OCI-M1 (cell line): ENCODE measurements around the gene LIPC.
A peak's percentile ranks its signal among the peaks of the same experiment; 100 is the strongest.

Source experiments
- DNase-seq: peaks from one replicate; lab custom pipeline; 2025; lab: John Stamatoyannopoulos, UW

Gene LIPC

GRCh38 chr15:58538225-58538727 lies 106.5 kb downstream of the LIPC start:
- DNase-seq: no peak

- no peak for DNase-seq
Measured at GRCh38 chr15:58538901-58539300, 107.1 kb downstream of the LIPC start.

- no peak for DNase-seq
Measured at GRCh38 chr15:58539548-58539947, 107.8 kb downstream of the LIPC start.

GRCh38 chr15:58541410-58542087 lies 109.8 kb downstream of the LIPC start:
- no peak for DNase-seq

GRCh38 chr15:58543664-58544335 lies 112.0 kb downstream of the LIPC start:
- DNase-seq: no peak

- no peak for DNase-seq
Measured at GRCh38 chr15:58544756-58545155, 113.0 kb downstream of the LIPC start.

- DNase-seq: peak; percentile 94
Measured at GRCh38 chr15:58545307-58546065, 113.7 kb downstream of the LIPC start.

- DNase-seq: no peak
Measured at GRCh38 chr15:58546066-58546591, 114.3 kb downstream of the LIPC start.

- peak; percentile 95 for DNase-seq
Measured at GRCh38 chr15:58546635-58547627, 115.1 kb downstream of the LIPC start.

GRCh38 chr15:58547628-58548307 lies 116.0 kb downstream of the LIPC start:
- DNase-seq: no peak

- DNase-seq: no peak
Measured at GRCh38 chr15:58548308-58549012, 116.7 kb downstream of the LIPC start.

- no peak for DNase-seq
Measured at GRCh38 chr15:58549013-58549784, 117.4 kb downstream of the LIPC start.

- no peak for DNase-seq
Measured at GRCh38 chr15:58549785-58550074, 117.9 kb downstream of the LIPC start.

- DNase-seq: peak; percentile 45
Measured at GRCh38 chr15:58551084-58551763, 119.4 kb downstream of the LIPC start.

- peak; percentile 63 for DNase-seq
Measured at GRCh38 chr15:58551764-58552504, 120.1 kb downstream of the LIPC start.

- no peak for DNase-seq
Measured at GRCh38 chr15:58552505-58553364, 120.9 kb downstream of the LIPC start.

- no peak for DNase-seq
Measured at GRCh38 chr15:58553365-58553918, 121.7 kb downstream of the LIPC start.
